B cell (primary cell): ENCODE measurements around the gene TIAM2. TPM values are rescaled to one million over a fixed set of nuclear protein-coding genes. Genes with fewer than 3 reads are reported as not detected.

ENCODE experiments used
- ATAC-seq: fragments of 200-7000 bp; cut with Tn5 transposase; one replicate; pipeline ENCODE4 v1.10.0; 2021; ENCODE audit warnings: low read depth, mild to moderate bottlenecking, moderate number of reproducible peaks, moderate library complexity
- CTCF ChIA-PET: fragments of 350-600 bp; sonication (Branson Sonifier 250); formaldehyde crosslinking; loops from one replicate; lab custom pipeline; 2021; ENCODE audit warnings: antibody characterized with exemption, inconsistent platforms; lab: Charles Lee
- POLR2A ChIA-PET: fragments of 350-600 bp; sonication (Branson Sonifier 250); formaldehyde crosslinking; loops from one replicate; lab custom pipeline; 2021; ENCODE audit warnings: antibody characterized with exemption; lab: Charles Lee
- DNase-seq: peaks from one replicate; pipeline ENCODE4 v3.0.0; 2013
- H2AFZ ChIP-seq: 2 replicates; pipeline ENCODE4 v1.6.1; 2012; ENCODE audit warnings: mild to moderate bottlenecking, low read depth, low read length; ENCODE audit not compliant: insufficient read depth, poor library complexity, severe bottlenecking
- H3K27ac ChIP-seq, 2 donors: 1 replicate in 1 of 2; 2 replicates in 1 of 2; pipeline ENCODE4 v1.5.1; 2012 to 2013; ENCODE audit warnings: low read length in 2 of 2, mild to moderate bottlenecking in 2 of 2, moderate library complexity in 1 of 2
- H3K27me3 ChIP-seq, 4 experiments: fragments of 200-600 bp in 1 of 4; sonication (generic) in 1 of 4; replicated peaks in 1 of 4; 1 replicate in 2 of 4; 2 replicates in 2 of 4; pipeline versions ENCODE4 v1.6.1 to v1.7.0; 2013 to 2016; ENCODE audit warnings: low read length in 3 of 4, mild to moderate bottlenecking in 2 of 4, mixed read lengths in 1 of 4, moderate library complexity in 1 of 4; ENCODE audit not compliant: insufficient read depth in 4 of 4, control insufficient read depth in 3 of 4; ENCODE audit errors: control extremely low read depth in 1 of 4
- H3K36me3 ChIP-seq, 2 experiments: replicated peaks in 1 of 2; 1 replicate in 1 of 2; 2 replicates in 1 of 2; pipeline versions ENCODE4 v1.6.1 to v1.7.1; 2013; ENCODE audit warnings: low read length in 1 of 2; ENCODE audit not compliant: insufficient read depth in 2 of 2, control insufficient read depth in 1 of 2; ENCODE audit errors: control extremely low read depth in 1 of 2, extremely low read depth in 1 of 2
- H3K4me1 ChIP-seq, 2 donors: fragments of 200-600 bp in 1 of 2; sonication (generic) in 1 of 2; 1 replicate in 1 of 2; 2 replicates in 1 of 2; pipeline versions ENCODE4 v1.5.1 to v1.6.1; 2013 to 2017; ENCODE audit warnings: low read length in 2 of 2; ENCODE audit not compliant: control insufficient read depth in 2 of 2, insufficient read depth in 2 of 2
- H3K4me2 ChIP-seq: replicated peaks from 2 replicates; pipeline ENCODE3; 2012; ENCODE audit warnings: mild to moderate bottlenecking, low read depth, low read length; ENCODE audit not compliant: poor library complexity, severe bottlenecking
- H3K4me3 ChIP-seq, 5 experiments: fragments of 200-600 bp in 1 of 5; sonication (generic) in 1 of 5; 1 replicate in 3 of 5; 2 replicates in 2 of 5; pipeline versions ENCODE4 v1.5.1 to v1.7.0; 2011 to 2016; ENCODE audit warnings: low read length in 4 of 5, mild to moderate bottlenecking in 4 of 5, low read depth in 2 of 5, control low read depth in 1 of 5, moderate library complexity in 1 of 5; ENCODE audit not compliant: insufficient read depth in 1 of 5; ENCODE audit errors: control extremely low read depth in 1 of 5, extremely low read depth in 1 of 5
- H3K79me2 ChIP-seq: fragments of 200-600 bp; sonication (generic); one replicate; pipeline ENCODE4 v1.6.0; 2016; ENCODE audit warnings: low read length; ENCODE audit not compliant: control insufficient read depth, insufficient read depth
- H3K9ac ChIP-seq: fragments of 200-600 bp; sonication (generic); 2 replicates; pipeline ENCODE4 v1.6.1; 2017; ENCODE audit warnings: mild to moderate bottlenecking, low read length, moderate library complexity
- H3K9me3 ChIP-seq, 3 donors: one replicate each; pipeline versions ENCODE4 v1.6.1 to v1.7.1; 2013; ENCODE audit warnings: low read length in 2 of 3; ENCODE audit not compliant: control insufficient read depth in 2 of 3, insufficient read depth in 1 of 3; ENCODE audit errors: control extremely low read depth in 1 of 3
- H4K20me1 ChIP-seq: 2 replicates; pipeline ENCODE4 v1.6.0; 2012; ENCODE audit warnings: mild to moderate bottlenecking, low read length; ENCODE audit not compliant: insufficient read depth, control insufficient read depth, poor library complexity, severe bottlenecking
- H3K27ac Mint-ChIP-seq: one replicate; pipeline ENCODE4 v1.8.0; 2021; ENCODE audit warnings: mixed read lengths
- H3K27me3 Mint-ChIP-seq: one replicate; pipeline ENCODE4 v1.8.0; 2021; ENCODE audit warnings: mixed read lengths
- H3K4me1 Mint-ChIP-seq: one replicate; pipeline ENCODE4 v1.8.0; 2021; ENCODE audit warnings: mixed read lengths
- H3K4me3 Mint-ChIP-seq: one replicate; pipeline ENCODE4 v1.8.0; 2021; ENCODE audit warnings: mixed read lengths
- H3K9me3 Mint-ChIP-seq: one replicate; pipeline ENCODE4 v1.8.0; 2022; ENCODE audit warnings: mixed read lengths; ENCODE audit not compliant: insufficient read depth
- EZH2 ChIP-seq: IDR thresholded peaks from 2 replicates; pipeline ENCODE4 v1.6.1; 2012; ENCODE audit warnings: borderline replicate concordance, low read depth, mild to moderate bottlenecking, moderate library complexity, low read length; ENCODE audit not compliant: insufficient read depth, poor library complexity, severe bottlenecking
- WGBS: methylation state at CpG from one replicate; pipeline ENCODE4 v1.1.5; 2013; ENCODE audit warnings: missing lambda C conversion rate; ENCODE audit not compliant: insufficient coverage; 5-methylcytosine and 5-hydroxymethylcytosine counted together
- intact Hi-C: fragments of 100-400 bp; cut with micrococcal nuclease; formaldehyde crosslinking; loops from one replicate; pipeline ENCODE4 v1.10.0; 2022
- polyA plus RNA-seq: library from polyadenylated mRNA; depleted of rRNA; stranded (reverse); fragments of >200 nt; gene quantifications from 2 replicates; pipeline ENCODE4 v1.2.3, GENCODE V29; 2012
- total RNA-seq, 2 donors: library from RNA; stranded (reverse); fragments of 120-200 nt in 1 of 2; gene quantifications; 1 replicate in 1 of 2; 2 replicates in 1 of 2; pipeline versions ENCODE4 v1.2.3 to v1.2.4, GENCODE V29; 2013 to 2022
- TF ChIP-seq, protein P1 (sequence below): fragments of 200-600 bp; IDR thresholded peaks from one replicate; pipeline ENCODE4 v1.8.0; 2022; ENCODE audit warnings: antibody characterized with exemption, mild to moderate bottlenecking

The TIAM2 gene
- total and polyA plus RNA-seq, 2 donors (not counting 1 experiment from before 2014, with no cell fraction given) = 13.1 to 18.8 TPM

DNA sequence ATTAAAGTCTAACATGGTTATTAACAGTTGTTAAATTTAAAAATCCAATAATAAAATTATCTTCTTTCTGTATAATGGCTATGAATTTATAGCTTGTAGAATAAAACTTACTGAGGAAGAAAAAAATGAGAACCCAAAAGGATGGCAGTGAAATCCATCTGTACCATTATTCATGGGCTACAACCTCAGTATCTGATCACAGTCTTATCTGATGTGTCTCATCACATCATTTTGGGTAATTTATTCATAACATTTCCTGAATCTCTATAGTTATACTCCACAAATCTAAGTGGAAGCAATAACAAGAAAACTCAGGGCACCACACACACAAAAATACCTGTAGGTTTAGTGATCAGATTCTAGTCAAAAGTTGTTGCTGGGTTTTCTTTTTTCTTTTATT, 276.0 kb downstream of the TIAM2 start:
- no peaks in the 10 kb centered on the region for H3K9me3 ChIP-seq
- H2AFZ ChIP-seq = no peak overlapping the region
- H3K4me1 Mint-ChIP-seq = no peaks in the 10 kb centered on the region
- intact Hi-C loops = no loop called here
- H3K27me3 Mint-ChIP-seq = no peaks in the 10 kb centered on the region
- H3K4me1 ChIP-seq = no peaks in the 10 kb centered on the region
- H3K27ac ChIP-seq = no peak overlapping the region
- H3K79me2 ChIP-seq = no peaks in the 10 kb centered on the region
- H3K4me3 Mint-ChIP-seq = no peak overlapping the region
- no peak overlapping the region for H3K4me3 ChIP-seq
- no peak overlapping the region for H3K27ac Mint-ChIP-seq
- TF ChIP-seq, protein P1, sequence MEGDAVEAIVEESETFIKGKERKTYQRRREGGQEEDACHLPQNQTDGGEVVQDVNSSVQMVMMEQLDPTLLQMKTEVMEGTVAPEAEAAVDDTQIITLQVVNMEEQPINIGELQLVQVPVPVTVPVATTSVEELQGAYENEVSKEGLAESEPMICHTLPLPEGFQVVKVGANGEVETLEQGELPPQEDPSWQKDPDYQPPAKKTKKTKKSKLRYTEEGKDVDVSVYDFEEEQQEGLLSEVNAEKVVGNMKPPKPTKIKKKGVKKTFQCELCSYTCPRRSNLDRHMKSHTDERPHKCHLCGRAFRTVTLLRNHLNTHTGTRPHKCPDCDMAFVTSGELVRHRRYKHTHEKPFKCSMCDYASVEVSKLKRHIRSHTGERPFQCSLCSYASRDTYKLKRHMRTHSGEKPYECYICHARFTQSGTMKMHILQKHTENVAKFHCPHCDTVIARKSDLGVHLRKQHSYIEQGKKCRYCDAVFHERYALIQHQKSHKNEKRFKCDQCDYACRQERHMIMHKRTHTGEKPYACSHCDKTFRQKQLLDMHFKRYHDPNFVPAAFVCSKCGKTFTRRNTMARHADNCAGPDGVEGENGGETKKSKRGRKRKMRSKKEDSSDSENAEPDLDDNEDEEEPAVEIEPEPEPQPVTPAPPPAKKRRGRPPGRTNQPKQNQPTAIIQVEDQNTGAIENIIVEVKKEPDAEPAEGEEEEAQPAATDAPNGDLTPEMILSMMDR = no peak
- no peak for TF ChIP-seq EZH2
- peaks cover 4 to 41% of the 10 kb centered on the region in 2 experiments for H3K36me3 ChIP-seq
- no peak overlapping the region for H3K9ac ChIP-seq
- ChIA-PET CTCF (interaction anchor here (1.4 kb wide), 1 partner anchor 94 kb away, joined by 5 read pairs; no protein-coding TSS in a partner anchor), POLR2A (no interaction called here)
- DNase-seq (no peak), ATAC-seq (no peak)
- no peaks in the 10 kb centered on the region for H4K20me1 ChIP-seq
- no peaks in the 10 kb centered on the region for H3K9me3 Mint-ChIP-seq
- no peak overlapping the region for H3K4me2 ChIP-seq
- H3K27me3 ChIP-seq = no peaks in the 10 kb centered on the region

DNA sequence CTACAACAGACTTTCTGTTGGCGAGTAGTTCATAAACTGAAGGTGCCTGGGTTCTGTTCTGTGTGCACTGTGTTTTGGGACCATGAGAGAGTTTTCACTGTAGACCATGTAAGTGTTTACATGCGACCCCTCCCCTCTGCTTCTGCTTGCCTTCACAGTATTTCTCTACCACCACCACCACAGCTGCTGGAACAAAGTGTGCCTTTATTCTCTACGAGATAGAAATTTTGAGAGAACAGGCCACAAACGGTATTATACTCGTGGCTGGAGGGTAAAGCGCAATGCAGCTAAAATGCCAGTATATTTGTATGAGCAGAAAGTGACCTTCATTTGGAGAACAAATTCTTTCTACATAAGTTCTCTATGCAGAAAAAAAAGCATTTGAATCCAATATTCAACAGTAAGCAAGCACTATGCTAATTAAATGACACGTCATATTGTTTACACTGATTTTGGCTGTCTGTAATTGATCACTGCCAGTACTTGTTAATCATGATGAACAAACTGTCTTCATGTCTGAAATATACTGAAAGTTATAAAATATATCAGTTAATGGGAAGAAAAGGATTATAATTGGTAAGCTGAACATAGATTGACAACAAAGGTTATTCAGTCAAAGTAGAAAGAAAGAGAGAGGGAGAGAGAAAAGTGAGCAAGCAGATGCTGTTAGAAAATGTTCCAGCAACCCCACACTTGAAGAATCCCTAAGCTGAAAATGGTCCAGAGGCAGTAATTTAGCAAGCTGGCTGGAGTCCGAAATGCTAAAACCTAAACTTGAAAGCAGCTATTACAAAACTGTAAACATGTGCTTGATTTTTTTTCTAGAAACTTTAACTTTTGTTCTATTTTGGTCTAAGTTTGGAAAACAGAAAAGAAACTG, 277.5 kb downstream of the TIAM2 start:
- ChIA-PET POLR2A (no interaction called here), CTCF (interaction anchor here (1.0 to 1.3 kb wide), 2 partner anchors 15 to 95 kb away, joined by 3 to 4 read pairs; no protein-coding TSS in a partner anchor)
- no peaks in the 10 kb centered on the region for H3K4me1 ChIP-seq
- no peak for ATAC-seq
- Mint-ChIP-seq H3K4me1 (no peaks in the 10 kb centered on the region), H3K27ac (no peak overlapping the region), H3K9me3 (no peaks in the 10 kb centered on the region), H3K4me3 (no peak overlapping the region), H3K27me3 (no peaks in the 10 kb centered on the region)
- no peaks in the 10 kb centered on the region for H3K9me3 ChIP-seq
- DNase-seq = no peak
- H3K27me3 ChIP-seq = no peaks in the 10 kb centered on the region
- H3K79me2 ChIP-seq = no peaks in the 10 kb centered on the region
- no peak overlapping the region for H3K4me3 ChIP-seq
- no peak overlapping the region for H3K9ac ChIP-seq
- H4K20me1 ChIP-seq = no peaks in the 10 kb centered on the region
- WGBS = no CpG with 5 or more reads among the region's 8 CpGs
- no peak overlapping the region for H3K4me2 ChIP-seq
- no peak overlapping the region for H2AFZ ChIP-seq
- intact Hi-C loops = no loop called here
- H3K36me3 ChIP-seq = peaks cover 2 to 36% of the 10 kb centered on the region in 2 experiments
- TF ChIP-seq, protein P1 = no peak
- TF ChIP-seq EZH2 = no peak
- H3K27ac ChIP-seq = no peak overlapping the region
